Measurements from ENCODE around the gene ANKRD40CL. TPM values are rescaled to one million over a fixed set of nuclear protein-coding genes. Genes with fewer than 3 reads are reported as not detected.

Gene ANKRD40CL
- total RNA-seq, 1 experiment from 2014 or later = not detected

DNA sequence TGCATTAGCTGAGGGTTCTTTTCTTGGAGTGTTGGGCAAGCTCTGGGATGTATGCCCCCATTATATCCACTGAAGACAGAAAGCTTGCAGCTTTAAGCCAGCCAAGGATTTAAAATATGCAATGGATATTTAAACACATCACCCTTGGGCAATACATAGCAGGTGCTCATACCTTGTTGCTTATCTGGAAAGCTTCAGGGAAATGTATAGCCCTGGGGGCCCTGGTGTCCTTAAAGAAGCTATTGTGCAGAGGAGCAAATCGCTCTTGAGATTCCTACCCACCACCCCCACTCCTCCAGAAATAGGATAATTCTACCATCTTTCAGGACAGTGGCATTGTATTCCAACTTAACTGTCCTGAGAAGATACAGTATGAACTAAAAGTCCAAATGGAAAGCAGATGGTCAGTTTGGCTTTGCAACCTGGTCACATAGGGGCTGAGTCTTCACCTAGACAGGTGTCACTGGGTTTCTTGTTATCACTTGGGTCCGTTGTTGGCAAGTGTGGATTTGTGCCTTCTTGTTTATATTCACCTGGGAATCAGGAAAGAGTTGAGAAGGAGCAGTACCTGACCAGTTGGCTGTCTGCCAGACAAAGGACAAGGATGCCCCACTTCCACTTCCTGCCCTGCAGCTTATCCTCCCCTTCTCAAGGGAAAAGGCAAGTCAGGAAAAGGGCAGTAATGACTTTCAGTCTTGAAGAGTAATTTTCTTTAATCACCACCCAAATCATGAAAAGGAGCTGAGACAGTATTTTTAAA is 3.4 kb downstream of the ANKRD40CL start:
- BruUV-seq (replicated peaks) = no TSS peak
- TF ChIP-seq, protein P1, sequence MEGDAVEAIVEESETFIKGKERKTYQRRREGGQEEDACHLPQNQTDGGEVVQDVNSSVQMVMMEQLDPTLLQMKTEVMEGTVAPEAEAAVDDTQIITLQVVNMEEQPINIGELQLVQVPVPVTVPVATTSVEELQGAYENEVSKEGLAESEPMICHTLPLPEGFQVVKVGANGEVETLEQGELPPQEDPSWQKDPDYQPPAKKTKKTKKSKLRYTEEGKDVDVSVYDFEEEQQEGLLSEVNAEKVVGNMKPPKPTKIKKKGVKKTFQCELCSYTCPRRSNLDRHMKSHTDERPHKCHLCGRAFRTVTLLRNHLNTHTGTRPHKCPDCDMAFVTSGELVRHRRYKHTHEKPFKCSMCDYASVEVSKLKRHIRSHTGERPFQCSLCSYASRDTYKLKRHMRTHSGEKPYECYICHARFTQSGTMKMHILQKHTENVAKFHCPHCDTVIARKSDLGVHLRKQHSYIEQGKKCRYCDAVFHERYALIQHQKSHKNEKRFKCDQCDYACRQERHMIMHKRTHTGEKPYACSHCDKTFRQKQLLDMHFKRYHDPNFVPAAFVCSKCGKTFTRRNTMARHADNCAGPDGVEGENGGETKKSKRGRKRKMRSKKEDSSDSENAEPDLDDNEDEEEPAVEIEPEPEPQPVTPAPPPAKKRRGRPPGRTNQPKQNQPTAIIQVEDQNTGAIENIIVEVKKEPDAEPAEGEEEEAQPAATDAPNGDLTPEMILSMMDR (IDR thresholded peaks at IDR 0.05; ENCODE audit: unreplicated experiment) = no peak
- intact Hi-C loops (cut with micrococcal nuclease; ENCODE audit: unreplicated experiment) = no loop called here
- H3K4me3 Mint-ChIP-seq (ENCODE audit: low read depth, unreplicated experiment) = no peak overlapping the region
- DNase-seq = no peak
- H3K9me3 Mint-ChIP-seq (ENCODE audit: low read depth, unreplicated experiment) = no peaks in the 10 kb centered on the region
- CTCF ChIA-PET = interaction anchor here (0.7 to 2.0 kb wide), 3 partner anchors 19 to 71 kb away, joined by 3 to 7 read pairs (median 5); partner anchors contain the start of gene LUC7L3
- H3K4me1 Mint-ChIP-seq (ENCODE audit: low read depth, unreplicated experiment) = peaks cover 47% of the 10 kb centered on the region
- H3K36me3 Mint-ChIP-seq (ENCODE audit: insufficient read depth, unreplicated experiment) = no peaks in the 10 kb centered on the region
- H3K27me3 Mint-ChIP-seq (ENCODE audit: unreplicated experiment) = no peaks in the 10 kb centered on the region
- no peak overlapping the region for H3K27ac Mint-ChIP-seq (ENCODE audit: unreplicated experiment)

DNA sequence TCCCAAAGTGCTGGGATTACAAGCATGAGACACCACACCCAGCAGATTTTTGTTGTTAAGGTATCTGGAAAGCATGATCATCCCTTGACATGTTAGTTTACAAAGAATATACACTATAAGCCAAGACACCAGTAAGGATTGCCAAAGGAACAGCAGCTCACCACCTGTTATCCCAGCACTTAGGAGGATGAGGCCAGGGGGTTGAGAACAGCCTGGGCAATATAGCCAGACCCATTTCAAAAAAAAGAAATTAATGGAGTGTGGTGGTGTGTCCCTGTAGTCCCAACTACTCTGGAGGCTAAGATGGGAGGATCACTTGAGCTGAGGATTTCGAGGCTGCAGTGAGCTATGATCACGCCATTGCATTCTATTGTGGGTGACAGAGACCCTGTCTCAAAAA is 5.1 kb downstream of the ANKRD40CL start:
- H3K36me3 Mint-ChIP-seq (ENCODE audit: insufficient read depth, unreplicated experiment) = peaks cover 3% of the 10 kb centered on the region
- no peak overlapping the region for H3K4me3 Mint-ChIP-seq (ENCODE audit: low read depth, unreplicated experiment)
- BruUV-seq (replicated peaks) = no TSS peak
- H3K4me1 Mint-ChIP-seq (ENCODE audit: low read depth, unreplicated experiment) = peaks cover 41% of the 10 kb centered on the region
- no peak for DNase-seq
- H3K27ac Mint-ChIP-seq (ENCODE audit: unreplicated experiment) = no peak overlapping the region
- TF ChIP-seq, protein P1 (IDR thresholded peaks at IDR 0.05; ENCODE audit: unreplicated experiment) = no peak
- CTCF ChIA-PET = interaction anchor here (0.7 to 2.0 kb wide), 3 partner anchors 13 to 43 kb away, joined by 3 to 5 read pairs (median 4); partner anchors contain the start of gene LUC7L3
- no peaks in the 10 kb centered on the region for H3K9me3 Mint-ChIP-seq (ENCODE audit: low read depth, unreplicated experiment)
- H3K27me3 Mint-ChIP-seq (ENCODE audit: unreplicated experiment) = no peaks in the 10 kb centered on the region
- intact Hi-C loops (cut with micrococcal nuclease; ENCODE audit: unreplicated experiment) = no loop called here

DNA sequence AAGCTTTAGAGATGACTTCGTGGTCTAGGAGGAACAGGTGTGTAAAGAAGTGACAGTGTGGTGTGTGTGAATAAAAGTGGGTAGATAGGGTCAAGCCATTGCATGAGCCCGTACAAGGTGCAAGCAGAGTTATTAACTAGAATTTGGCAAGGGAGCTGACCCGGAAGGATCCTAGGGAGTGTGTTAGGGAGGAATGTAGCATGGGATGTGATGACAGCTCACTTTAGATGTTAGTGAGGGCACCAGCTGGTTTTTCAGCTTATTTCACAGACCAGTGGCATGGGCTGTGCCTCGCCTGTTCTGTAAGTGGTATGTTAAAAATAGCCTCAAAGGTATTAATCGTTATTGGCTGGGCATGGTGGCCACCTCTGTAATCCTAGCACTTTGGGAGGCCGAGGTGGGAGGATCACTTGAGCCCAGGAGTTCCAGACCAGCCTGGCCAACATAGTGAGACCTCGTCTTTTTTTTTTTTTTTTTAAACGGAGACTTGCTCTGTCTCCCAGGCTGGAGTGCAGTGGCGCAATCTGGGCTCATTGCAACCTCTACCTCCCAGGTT is 8.3 kb downstream of the ANKRD40CL start:
- peak overlapping the region; percentile 2 for H3K27ac Mint-ChIP-seq (ENCODE audit: unreplicated experiment)
- no peaks in the 10 kb centered on the region for H3K9me3 Mint-ChIP-seq (ENCODE audit: low read depth, unreplicated experiment)
- CTCF ChIA-PET = interaction anchor here (0.7 kb wide), 2 partner anchors 184 to 231 kb away, joined by 3 to 6 read pairs; no protein-coding TSS in a partner anchor
- H3K27me3 Mint-ChIP-seq (ENCODE audit: unreplicated experiment) = no peaks in the 10 kb centered on the region
- TF ChIP-seq, protein P1 (IDR thresholded peaks at IDR 0.05; ENCODE audit: unreplicated experiment) = no peak
- BruUV-seq (replicated peaks) = TSS peak; percentile 17
- H3K4me3 Mint-ChIP-seq (ENCODE audit: low read depth, unreplicated experiment) = no peak overlapping the region
- intact Hi-C loops (cut with micrococcal nuclease; ENCODE audit: unreplicated experiment) = no loop called here
- peaks cover 25% of the 10 kb centered on the region for H3K36me3 Mint-ChIP-seq (ENCODE audit: insufficient read depth, unreplicated experiment)
- no peak for DNase-seq
- peaks cover 16% of the 10 kb centered on the region for H3K4me1 Mint-ChIP-seq (ENCODE audit: low read depth, unreplicated experiment)

DNA sequence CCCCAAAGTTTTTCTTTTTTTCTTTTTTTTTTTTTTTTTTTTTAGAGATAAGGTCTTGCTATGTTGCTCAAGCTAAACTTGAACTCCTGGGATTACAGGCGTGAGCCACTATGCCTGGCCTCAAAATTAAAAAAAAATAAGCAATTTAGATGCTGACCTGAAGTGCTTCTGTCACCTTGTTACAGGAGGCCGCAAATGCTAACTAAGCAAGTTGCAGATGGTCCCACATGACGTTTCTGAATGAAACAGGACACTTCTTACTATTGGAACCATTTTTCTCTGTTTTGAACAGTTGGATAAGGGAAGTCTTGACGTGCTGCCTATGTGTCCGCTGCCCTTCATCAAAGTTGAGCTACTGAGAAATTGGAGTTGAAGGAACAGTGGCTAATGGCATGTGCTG is 8.8 kb downstream of the ANKRD40CL start:
- intact Hi-C loops (cut with micrococcal nuclease; ENCODE audit: unreplicated experiment) = no loop called here
- Mint-ChIP-seq H3K36me3 (ENCODE audit: insufficient read depth, unreplicated experiment) (peaks cover 29% of the 10 kb centered on the region), H3K27ac (ENCODE audit: unreplicated experiment) (peak overlapping the region; percentile 2), H3K4me3 (ENCODE audit: low read depth, unreplicated experiment) (no peak overlapping the region), H3K9me3 (ENCODE audit: low read depth, unreplicated experiment) (no peaks in the 10 kb centered on the region), H3K4me1 (ENCODE audit: low read depth, unreplicated experiment) (peaks cover 14% of the 10 kb centered on the region), H3K27me3 (ENCODE audit: unreplicated experiment) (no peaks in the 10 kb centered on the region)
- no TSS peak for BruUV-seq (replicated peaks)
- CTCF ChIA-PET = interaction anchor here (0.7 kb wide), 1 partner anchor 183 kb away, joined by 3 read pairs; no protein-coding TSS in a partner anchor
- TF ChIP-seq, protein P1 (IDR thresholded peaks at IDR 0.05; ENCODE audit: unreplicated experiment) = no peak
- DNase-seq = no peak
